Measurements from ENCODE around the gene GPALPP1.
"Not testable (repeated sequence)": the region's sequence is repeated elsewhere in the genome, so short reads cannot be mapped to it uniquely, and the experiment has no call there.

The GPALPP1 gene

DNA sequence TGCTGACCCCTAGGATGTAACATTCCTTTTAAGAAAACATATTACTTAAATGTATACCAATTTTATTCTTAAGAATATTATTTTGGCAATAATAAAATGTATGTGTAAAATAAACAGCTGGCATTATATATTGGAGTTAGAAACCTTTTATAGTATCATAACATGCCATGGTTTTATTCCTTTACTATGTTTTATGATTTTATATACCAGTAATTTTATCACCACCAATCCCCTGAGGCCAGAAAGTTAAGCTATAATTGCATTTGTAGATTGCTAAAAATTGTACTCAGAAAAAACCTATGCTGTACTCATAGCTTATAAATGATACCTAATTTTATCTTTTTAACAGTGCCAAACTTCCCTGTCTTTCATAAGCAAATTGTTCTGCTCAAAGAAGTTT lies 17.9 kb downstream of the GPALPP1 start:
- DNase-seq (ENCODE audit: low spot score) = no peak

GRCh38 chr13:45007823-45008222 lies 18.5 kb downstream of the GPALPP1 start:
- DNase-seq (ENCODE audit: low spot score) = no peak

- DNase-seq (ENCODE audit: low spot score) = no peak
Observed at GRCh38 chr13:45011198-45011597, 21.9 kb downstream of the GPALPP1 start.

DNA sequence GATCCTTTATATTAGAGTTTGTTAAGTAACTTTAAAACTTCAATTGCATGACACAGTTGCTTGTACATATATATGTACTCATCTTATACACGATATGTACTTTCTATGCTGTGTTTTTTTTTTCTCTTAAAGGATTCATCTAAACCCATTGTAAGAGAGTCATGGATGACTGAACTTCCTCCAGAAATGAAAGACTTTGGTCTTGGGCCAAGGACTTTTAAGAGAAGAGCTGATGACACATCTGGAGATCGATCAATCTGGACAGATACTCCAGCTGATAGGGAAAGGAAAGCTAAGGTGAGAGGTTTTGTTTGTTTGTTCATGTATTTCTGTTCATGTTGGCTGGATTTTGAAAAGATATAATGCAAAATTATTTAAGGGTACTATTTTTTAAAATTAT lies 26.0 kb downstream of the GPALPP1 start:
- DNase-seq (ENCODE audit: low spot score) = no peak

DNA sequence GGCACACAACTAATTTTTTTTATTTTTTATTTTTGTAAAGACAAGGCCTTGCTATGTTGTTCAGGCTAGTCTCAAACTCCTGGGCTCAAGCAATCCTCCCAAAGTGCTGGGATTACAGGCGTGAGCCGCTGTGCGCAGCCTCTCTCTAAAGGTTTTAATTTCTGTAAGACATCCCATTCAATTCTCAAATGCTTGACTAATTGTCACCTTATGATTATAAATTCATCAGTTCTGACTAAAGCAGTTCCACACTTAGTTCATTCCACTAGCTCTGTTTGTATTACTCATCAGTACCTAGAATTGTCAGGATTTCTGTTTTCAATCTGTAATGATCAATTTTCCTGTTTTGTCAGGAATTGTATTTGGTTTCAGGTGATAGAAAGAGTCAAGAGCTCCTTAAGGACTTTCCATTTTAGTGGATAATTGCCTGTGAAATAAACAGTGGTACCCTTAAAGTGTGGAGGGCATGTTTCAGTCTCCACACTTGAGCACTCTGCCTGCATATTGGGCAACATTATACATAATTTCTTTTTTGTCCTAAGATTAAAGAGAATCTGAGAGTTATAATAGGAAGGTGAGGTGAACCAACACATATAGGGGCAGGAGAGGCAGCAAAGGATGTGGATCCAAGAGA lies 27.6 kb downstream of the GPALPP1 start:
- DNase-seq (ENCODE audit: low spot score) = no peak

- DNase-seq (ENCODE audit: low spot score) = not testable (repeated sequence)
Observed at GRCh38 chr13:45019981-45020380, 30.6 kb downstream of the GPALPP1 start.

DNA sequence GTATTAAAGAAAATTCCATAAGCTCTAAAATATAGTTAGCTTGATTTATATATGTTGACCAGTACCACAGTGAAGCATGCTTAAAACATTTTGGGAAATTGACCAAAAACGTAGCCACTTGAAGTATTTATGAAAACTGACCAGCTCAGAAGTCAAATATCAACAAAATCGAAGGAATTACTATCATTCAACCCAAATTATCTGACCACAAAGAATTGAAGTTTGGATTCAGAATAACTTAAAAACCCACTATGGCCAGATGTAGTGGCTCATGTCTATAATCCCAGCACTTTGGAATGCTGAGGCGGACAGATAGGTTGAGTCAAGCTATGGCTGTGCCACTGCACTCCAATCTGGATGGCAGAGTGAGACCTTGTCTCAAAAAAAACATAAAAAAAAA lies 31.9 kb downstream of the GPALPP1 start:
- DNase-seq (ENCODE audit: low spot score) = no peak

DNA sequence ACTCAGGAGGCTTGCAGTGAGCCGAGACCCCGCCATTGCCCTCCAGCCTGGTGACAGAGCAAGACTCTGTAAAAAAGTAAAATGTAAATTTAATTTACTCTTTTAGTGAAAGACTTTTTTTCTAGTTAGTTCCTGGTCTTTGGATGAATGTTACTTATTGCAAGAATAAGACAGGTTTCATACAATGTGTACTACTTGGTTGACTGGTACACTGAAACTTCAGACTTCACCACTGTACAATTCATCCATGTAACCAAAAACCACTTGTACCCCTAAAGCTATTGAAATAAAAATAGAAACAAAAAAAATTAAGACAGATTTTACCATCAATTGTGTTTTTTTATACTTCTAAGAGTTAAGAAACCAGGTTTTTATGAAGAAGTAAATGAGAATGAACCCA lies 35.5 kb downstream of the GPALPP1 start:
- DNase-seq (ENCODE audit: low spot score) = no peak

DNA sequence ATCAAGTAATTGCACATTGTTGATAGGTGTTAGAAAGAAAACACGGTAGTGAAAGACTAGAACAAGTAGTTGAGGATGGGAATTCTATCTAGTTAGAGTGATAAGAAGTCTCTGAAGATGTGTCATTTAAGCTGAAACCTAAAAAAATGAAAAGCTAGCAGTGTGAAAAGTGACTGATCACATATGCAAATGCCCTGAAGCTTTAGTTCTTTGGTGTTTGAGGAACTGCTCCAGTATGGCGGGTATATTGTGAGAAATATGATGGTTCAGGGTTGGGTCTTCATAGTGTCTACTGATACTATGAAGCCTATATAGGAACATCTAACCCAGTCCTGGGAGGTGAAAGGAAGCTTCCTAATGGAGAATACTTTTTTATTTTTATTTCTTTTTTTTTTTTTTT lies 45.0 kb downstream of the GPALPP1 start:
- no peak for DNase-seq (ENCODE audit: low spot score)

GRCh38 chr13:45036206-45036605 lies 46.9 kb downstream of the GPALPP1 start:
- DNase-seq (ENCODE audit: low spot score) = no peak

- DNase-seq (ENCODE audit: low spot score) = no peak
Observed at GRCh38 chr13:45040173-45040572, 50.8 kb downstream of the GPALPP1 start.

DNA sequence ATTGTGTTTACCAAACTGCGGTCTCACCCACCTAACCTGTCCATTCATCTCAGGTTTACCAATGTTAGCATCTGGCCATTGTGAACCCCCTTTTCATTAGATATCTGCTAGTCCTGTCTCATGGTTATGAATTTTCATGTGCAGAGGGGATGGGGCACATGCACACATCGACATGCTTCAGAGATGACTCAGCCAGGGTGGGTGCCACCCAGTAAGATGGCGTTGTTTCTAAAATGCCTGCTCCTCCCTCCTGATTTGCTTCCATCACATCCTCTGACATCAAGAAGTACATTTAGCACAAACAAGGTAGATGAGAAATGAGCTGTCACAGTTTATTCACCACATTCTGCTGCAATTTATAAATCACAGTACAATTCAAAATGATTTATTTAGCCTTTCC lies 51.3 kb downstream of the GPALPP1 start:
- no peak for DNase-seq (ENCODE audit: low spot score)

DNA sequence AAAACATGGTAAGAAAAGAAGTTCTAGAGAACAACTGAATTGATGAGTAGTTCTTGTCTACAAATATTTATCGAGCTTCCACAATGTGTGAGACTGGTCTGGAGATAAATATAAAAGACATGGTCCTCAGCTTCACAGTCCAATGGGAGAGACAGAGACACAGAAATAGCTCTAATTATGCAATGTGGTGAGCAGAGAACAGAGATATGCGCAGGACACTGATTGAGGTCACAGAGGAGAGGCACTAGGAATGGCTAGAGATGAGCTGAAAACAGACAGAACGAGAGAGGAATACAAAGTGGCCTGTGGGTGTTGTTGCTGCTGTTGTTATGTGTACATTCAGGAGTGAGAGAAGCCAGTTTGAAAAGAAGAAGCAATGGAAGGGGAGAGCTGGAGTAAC lies 53.2 kb downstream of the GPALPP1 start:
- DNase-seq (ENCODE audit: low spot score) = no peak

GRCh38 chr13:45046445-45046844 lies 57.1 kb downstream of the GPALPP1 start:
- no peak for DNase-seq (ENCODE audit: low spot score)

DNA sequence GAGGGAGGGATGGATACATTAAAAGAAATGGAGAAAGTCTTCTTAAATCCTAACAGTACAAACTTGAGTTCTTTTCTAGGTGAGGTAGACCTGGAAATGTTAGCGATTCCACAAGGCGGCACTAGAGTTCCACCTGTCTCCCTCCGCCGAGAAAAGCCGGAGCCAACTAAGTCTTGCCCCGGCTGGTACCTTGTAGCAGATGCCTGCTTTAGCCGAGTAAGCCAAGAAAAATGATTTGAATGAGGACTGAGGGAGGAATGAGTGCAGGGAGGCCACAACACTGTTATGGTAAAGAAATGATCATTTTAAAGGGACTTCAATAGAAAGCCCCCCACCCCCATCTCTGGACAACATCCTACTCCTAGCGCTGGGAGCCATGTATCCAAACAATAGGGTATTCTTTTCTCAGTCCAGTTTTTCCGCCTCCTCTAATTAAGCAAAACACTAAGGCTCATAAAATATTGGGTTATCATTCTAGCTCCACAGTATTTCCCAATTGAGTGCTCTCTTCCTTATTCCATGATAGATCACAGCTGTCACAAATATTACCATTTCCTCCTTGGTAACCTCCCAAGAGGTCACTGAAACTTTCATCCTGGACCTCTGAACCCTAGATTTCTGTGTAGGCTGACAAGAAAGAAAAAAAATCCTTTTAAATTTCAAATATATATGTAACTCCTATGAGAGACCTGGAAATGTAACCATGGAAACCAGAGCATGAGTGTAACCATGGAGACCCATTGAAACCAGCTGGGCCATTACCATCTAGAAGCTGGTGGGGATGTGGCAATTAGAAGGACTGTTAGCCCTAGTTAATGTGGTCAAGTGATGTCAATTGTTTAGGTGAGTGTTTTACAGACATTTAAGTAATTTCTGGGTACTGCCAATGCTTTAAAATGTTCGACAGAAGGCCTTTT lies 58.3 kb downstream of the GPALPP1 start:
- peak; percentile 83 for DNase-seq (ENCODE audit: low spot score)

GRCh38 chr13:45048890-45049407 lies 59.6 kb downstream of the GPALPP1 start:
- DNase-seq (ENCODE audit: low spot score) = no peak

DNA sequence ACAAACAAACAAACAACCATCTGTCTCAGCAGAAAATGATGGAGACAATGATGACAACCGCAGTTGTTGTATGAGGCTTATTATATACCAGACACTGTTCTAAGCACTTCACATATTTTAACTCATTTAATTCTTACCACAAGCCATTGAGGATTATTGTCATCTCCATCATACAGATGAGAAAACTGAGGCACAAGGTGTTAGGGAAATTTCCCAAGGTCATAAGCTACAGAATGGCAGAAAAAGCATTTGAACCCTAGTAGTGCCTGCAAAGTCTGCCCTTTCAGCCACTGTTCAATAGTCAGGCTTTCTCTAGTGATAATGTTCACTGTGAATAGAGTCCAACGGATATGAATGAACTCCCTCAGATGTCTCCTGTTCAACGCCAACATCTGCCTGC lies 60.1 kb downstream of the GPALPP1 start:
- DNase-seq (ENCODE audit: low spot score) = no peak

DNA sequence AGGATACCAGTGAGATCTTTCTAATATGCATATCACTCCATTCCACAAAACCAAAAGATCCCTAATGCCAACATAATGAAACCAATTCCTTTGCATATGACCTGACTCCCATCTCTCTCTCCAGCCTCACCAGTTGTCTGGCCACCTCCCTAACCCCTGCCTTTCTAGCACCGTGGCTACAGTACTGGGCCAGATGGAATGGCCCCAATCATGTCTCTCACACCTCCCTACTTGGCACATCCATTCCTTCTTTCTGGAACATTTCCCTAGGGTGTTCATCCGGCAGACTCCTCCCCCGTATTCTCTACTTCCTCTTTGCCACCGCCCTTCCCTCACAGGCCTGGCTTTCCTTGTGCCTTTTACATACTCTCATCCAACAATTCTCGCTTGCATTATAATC lies 62.0 kb downstream of the GPALPP1 start:
- DNase-seq (ENCODE audit: low spot score) = no peak

- DNase-seq (ENCODE audit: low spot score) = no peak
Observed at GRCh38 chr13:45055198-45055901, 66.0 kb downstream of the GPALPP1 start.

- peak; percentile 24 for DNase-seq (ENCODE audit: low spot score)
Observed at GRCh38 chr13:45055902-45056648, 66.7 kb downstream of the GPALPP1 start.

DNA sequence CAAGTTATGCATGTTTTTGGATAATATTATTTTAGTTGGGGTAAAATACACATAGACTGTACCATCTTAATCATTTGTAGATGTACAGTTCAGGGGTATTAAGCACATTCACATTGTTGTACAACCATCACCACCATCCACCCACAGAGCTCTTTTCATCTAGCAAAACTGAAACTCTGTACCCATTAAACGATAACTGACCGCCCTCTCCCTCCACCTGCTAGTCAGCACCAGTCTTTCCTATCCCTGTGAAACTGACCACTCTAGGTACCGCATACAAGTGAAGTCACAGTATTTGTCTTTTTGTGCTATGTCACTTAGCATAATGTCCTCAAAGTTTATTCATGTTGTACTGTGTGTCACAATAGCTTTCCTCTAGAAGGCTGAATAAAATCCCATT lies 70.7 kb downstream of the GPALPP1 start:
- DNase-seq (ENCODE audit: low spot score) = no peak

GRCh38 chr13:45063261-45063860 lies 74.0 kb downstream of the GPALPP1 start:
- DNase-seq (ENCODE audit: low spot score) = no peak
